CD4-positive, alpha-beta T cell treated with Interleukin-2 at 100 ng/mL for 4 hours (primary cell): ENCODE measurements around the gene IL2.

ENCODE experiments used
- DNase-seq: peaks from one replicate; pipeline ENCODE4 v3.0.0-alpha.2; 2020; ENCODE audit warnings: low spot score

The IL2 gene

DNA sequence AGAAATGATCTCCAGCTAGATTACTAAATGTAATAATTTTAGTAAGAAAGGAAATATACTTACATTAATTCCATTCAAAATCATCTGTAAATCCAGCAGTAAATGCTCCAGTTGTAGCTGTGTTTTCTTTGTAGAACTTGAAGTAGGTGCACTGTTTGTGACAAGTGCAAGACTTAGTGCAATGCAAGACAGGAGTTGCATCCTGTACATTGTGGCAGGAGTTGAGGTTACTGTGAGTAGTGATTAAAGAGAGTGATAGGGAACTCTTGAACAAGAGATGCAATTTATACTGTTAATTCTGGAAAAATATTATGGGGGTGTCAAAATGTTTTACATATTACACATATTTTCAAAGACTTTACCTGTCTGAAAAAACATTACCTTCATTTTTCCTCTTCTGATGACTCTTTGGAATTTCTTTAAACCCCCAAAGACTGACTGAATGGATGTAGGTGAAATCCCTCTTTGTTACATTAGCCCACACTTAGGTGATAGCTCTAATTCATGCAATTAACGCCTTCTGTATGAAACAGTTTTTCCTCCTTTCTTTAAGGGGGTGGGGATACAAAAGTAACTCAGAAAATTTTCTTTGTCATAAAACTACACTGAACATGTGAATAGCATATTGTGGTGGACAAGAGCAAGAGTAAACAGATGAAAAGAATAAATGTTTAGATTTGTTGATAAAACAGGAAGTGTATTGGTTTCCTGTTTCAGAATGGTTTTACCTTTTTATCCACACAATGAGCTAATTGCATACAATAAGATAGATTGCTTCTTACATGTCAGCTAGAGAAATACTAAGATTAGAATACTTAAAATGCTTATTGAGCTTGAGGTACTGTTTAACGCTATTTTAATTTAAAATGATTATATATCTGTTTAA is at the start of gene IL2:
Gene IL2, minus strand, starts transcription at position 495 of the 886 bp plus-strand sequence. Its CDS starts 285 bp downstream, at position 210.
- DNase-seq: peak; percentile 36

DNA sequence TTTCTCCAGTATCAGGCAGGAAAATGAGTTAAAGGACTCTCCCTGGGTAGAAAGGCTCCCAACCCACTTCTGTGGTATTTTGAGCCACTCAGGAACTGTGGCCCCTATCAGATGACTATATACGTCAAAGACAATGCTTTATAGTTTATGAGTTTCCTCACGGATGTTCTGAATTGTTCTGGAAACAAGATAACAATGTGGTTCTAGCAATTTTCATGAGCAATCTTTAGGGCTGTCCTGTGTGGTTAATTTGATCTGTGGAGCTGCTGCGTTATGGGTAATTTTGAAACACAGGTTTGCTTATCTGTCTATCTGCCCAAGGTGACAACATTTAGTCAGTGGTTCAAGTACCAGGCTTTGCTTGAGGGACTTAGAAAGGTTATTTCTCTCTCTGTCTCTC is 46.7 kb upstream of the IL2 start:
- DNase-seq: peak; percentile 33

DNA sequence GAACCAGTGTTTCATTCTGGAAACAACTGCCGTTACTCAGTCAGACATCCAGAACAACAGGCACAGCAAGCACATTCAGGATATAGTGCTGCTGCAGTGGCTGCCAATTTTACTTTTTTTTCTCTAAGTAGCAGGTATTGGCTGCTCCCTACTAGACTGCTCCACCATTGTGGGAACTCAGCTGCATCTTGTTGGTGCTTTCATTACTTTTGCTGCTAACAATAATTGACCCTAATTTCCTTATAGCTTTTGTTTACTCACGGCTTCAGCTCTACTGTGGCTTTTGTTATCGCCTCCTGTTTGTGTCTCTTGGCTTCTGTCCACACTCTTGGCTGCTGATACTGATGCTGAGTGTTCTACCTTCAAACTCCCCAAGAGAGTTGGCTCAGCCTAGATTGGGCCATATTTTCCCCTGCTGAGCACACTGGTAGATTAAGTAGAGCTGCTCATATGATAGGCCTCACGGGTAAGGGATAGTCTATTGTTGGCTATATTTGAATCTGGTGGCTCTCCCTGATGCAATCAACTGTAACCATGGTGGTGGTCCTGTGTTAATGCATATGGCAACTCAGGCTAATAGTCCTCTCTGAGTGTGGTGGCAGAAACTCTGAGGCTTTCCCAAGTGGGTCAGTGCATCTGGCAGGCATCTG is 44.5 kb upstream of the IL2 start:
- no peak for DNase-seq

DNA sequence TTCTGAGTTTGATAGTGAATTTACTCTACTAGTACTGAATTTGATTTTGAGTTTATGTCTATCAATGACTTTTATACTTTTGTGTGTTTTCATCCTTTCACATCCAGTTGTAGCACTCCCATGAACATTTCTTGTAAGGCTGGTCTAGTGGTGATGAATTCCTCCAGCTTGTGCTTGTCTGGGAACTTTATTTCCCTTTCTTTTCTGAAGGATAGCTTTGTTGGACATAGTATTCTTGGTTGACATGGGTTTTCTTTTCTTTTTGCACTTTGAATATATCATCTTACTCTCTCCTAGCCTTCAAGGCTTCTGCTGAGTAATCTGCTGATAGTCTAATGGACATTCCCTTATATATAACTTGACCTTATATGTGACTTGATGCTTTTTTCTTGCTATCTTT is 32.5 kb upstream of the IL2 start:
- DNase-seq: no peak

DNA sequence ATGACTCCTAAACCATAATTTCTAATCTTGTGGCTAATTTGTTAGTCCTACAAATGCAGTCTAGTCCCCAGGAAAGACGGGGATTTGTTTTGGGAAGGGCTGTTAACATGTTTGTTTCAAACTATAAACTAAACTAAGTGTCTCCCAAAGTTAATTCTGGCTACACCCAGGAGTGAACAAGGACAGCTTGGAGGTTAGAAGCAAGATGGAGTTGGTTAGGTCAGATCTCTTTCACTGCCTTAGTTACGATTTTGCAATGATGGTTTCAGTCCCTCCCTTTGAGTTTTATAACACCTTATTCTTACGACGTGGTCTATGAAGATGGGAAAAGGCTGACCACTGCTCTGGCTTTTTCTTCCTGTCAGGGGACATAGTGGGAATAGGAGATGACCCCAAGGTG is 27.0 kb upstream of the IL2 start:
- DNase-seq: no peak

DNA sequence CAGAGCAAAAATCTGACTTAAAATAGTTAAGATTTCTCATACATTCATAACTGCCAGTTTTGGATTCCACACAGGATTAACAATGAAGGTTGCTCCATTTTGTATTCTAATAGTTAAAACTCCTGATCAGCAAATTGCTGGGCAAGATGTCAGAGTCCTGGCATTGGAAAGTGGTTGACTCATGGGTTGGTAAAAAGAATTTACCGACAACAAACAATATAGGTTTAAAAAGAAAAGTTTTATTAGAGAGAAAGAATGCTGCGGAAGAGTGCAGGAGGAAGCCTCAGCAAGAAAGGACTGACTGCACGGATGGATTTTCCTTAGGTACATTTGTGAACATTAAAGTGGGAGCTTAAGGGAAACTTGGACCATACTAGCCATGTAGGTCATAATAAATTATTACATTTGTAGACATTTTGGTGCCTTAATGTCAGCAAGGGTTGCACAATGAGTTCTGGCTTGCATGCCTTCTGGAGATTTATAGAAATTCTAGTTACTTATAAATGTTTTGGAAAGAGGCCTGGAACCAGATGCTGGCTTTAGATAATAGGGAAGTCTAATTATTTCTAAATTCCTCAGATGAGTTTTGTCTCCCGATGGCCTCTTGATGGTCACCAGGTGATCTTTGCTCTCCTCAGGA is 25.4 kb upstream of the IL2 start:
- DNase-seq: no peak

DNA sequence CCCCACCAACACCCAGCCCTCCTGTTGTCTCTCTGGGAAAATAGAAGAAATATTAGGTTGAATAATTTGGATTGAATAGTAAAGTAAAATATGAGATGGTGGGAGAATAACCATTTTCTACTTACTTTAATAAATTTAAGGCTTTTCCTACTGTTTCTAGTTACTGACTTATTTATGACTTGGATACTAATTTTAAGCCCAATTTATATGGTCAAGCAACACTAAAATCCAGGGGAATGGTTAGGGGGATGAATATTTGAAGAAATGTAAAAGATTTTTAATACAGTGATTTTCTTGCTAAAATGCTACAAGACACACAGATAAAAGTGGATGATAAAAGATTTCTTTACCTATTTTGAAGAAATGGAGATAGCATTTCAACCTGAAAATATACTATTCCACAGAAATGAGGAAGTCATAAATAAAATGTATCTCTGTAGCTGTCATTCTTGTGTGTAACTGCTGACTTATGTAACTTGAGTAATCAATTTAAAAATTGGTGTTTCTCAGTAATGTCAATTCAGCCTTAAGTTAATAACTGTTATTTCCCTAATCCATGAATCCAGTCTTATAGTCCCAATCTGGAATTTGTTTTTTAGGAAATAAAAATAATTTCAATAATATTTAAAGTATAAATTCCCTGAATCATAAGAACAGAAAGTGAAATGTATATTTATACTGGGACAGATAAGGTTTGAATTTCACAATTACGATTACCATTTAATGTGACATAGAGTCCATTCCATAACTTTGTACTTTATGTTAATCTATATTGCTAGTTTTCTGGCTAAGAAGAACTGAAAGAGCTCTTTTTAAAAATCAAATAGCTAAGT is 24.3 kb upstream of the IL2 start:
- DNase-seq: no peak

DNA sequence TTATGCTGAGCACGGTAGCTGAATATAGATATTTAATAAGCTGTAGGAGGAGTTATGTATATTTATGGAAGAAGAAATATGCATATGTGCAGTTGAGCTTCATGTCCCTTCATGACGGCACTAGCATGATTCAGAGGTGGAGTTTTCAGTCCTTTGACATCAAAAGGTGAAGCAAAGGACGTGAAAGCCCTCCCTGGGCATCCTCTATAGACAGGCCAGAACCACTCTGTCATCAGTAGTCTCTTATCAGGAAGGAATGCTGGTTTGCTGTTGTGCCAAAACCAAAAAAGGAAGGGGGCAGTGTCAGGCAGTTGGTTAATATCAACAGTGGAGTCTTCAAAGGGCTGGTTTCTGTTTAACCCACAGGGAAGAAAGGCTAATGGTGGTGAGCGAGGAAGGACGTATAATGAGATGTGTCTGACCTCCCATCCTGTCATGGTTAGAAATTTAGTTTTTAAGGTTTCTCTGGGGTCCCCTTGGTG is 23.5 kb upstream of the IL2 start:
- DNase-seq: no peak

DNA sequence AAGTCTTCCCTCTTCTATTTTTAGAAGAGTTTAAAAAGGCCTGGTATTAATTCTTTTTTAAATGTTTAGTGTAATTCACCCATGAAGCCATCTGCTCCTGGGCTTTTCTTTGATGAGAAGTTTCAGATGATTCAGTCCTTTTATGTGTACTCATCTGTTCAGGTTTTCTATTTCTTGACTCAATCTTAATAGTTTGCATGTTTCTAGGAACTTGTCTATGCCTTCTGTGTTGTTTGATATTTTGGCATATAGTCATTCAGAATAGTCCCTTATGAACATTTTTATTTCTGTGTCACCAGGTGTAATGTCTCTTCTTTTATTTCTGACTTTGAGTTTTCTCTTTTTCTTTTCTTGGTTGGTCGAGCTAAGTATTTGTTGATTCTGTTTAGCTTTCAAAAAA is 20.2 kb upstream of the IL2 start:
- no peak for DNase-seq

DNA sequence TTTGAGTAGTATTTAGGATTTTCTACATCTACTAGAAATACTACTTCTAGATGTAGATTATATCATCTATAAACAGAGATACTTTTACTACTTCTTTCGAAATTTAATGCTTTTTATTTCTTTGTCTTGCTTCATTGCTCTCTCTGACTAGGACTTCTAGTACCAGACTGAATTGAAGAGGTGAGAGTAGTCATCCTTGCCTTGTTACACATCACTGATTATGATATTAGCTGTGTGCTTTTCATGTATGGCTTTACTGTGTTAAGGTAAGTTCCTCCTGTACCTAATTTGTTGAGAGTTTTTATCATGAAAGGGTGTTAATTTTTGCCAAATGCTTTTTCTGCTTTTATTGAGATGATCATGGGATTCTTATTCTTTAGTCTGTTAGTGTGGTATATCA is 19.6 kb upstream of the IL2 start:
- DNase-seq: no peak

DNA sequence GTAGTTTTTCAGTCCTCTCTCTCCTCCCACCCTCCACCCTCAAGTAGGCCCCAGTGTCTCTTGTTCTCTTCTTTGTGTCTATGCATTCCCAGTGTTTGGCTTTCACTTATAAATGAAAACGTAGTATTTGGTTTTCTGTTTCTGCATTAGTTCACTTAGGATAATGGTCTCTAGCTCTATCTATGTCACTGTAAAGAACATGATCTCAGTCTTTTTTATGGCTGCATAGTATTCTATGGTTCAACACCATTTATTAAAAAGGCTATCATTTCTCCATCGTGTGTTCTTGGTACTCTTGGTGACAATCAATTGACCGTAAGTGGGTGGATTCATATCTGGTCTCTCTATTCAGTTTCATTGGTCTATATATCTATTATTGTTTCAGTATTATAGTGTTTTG is 18.7 kb upstream of the IL2 start:
- no peak for DNase-seq

DNA sequence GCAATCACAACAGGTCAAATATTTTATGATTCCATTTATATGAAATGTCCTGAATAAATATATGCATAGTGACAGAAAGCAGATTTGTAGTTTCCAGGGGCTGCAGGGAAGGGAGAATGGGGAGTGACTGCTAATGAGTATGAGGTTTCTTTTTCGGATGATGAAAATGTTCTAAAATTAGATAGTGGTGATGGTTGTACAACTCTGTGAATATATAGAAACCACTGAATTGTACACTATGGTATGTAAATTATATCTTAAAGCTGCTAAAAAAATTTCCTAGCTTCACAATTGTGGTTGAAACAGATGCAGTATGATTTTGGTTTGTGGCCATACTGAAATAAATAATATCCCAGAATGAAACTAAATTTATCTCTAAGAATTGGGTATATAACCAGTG is 12.9 kb upstream of the IL2 start:
- DNase-seq: no peak

DNA sequence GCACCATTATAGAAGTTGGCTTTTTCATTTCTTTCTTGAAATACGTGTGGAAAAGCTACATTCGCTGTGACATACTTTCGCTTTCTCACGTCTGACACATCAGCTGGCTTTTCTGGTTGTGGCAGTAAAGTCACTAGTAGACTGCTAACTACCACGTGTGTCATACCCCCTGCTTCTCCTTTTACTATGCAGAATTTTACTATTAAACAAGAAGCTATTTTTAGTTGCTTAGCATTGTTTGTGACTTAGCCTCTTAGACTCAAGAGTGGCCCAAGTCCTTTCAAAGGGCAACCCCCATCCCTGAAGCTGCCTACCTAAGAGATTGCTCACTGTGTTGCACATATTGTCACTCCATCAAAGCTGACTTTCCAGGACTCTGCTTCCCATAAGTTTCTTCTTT is 2.1 kb upstream of the IL2 start:
- peak; percentile 71 for DNase-seq

DNA sequence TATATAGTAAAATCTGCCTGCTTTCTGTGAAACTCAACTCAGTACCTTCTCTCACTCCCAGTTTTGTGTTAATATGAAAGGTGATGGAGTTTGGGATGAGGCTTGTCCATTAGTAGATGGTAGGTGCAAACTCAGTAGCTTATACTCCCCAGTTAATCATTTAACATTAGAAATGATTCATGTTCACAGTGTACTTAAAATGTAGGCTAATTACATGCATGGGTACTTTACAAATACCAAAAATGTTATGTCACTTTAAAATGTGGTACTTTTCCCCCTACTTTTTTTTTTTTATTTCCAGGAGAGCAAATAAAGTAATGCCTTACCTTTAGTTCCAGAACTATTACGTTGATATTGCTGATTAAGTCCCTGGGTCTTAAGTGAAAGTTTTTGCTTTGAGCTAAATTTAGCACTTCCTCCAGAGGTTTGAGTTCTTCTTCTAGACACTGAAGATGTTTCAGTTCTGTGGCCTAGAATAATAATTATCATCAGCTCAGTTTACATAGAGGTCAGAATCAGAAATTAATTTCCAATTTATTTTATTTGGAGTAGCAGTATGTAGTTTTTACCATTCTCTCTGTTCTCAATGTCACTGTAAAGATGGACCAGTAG is 3.0 kb downstream of the IL2 start:
- DNase-seq: no peak

DNA sequence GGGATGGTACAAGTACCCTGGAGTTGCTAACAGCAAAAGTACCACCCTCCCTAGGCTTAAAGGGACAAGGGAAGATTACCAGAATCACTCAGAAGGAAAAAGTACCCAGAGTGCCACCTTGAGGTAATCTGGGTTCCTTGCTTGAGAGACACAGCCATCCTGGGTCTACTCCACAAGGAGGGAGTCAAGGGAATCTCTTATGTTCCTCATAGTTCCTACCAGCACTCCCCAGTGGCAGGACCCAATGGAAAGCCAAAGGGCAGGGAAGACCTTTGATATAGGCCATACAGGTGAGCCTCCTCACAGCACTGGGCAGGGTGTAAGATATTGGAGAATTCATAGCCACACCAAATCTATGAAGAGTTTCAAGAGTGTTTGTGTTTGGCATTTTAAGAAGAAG is 5.7 kb downstream of the IL2 start:
- DNase-seq: peak; percentile 27

DNA sequence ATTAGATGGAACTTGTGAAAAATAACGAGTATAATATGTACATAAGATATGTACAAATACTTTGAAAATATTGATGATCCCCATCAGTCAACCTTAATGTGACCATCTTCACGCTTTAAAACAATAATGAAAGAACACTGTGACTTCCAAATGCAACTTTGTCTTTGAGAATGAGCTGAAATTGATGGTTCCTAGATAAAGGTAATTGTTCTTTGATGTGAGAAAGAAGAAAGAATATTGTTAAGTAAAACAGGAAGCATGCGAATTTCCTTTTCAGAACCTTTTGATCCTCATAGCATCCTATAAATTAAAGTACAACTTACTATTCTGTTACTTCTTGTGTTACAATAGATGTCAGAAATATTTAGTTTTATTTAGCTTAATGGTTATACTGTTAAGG is 22.2 kb downstream of the IL2 start:
- no peak for DNase-seq

DNA sequence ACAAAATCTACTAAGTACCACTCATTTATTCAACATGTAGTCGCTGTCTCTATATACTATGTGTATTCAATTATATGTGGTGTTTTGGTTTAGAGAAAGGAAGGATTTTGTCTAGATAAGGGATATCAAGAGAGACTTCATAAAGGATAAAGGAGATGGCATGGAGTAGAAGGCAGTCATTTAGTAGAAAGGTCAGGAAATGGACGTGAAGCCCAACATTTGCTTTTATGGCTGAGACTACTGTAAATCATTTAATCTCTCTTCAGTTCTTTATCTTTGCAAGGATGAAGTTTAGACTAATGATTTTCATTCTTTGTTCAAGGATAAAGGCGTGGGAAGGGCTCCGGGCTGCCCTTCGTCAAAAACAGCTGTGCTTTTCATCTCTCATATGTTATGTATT is 25.2 kb downstream of the IL2 start:
- DNase-seq: no peak

DNA sequence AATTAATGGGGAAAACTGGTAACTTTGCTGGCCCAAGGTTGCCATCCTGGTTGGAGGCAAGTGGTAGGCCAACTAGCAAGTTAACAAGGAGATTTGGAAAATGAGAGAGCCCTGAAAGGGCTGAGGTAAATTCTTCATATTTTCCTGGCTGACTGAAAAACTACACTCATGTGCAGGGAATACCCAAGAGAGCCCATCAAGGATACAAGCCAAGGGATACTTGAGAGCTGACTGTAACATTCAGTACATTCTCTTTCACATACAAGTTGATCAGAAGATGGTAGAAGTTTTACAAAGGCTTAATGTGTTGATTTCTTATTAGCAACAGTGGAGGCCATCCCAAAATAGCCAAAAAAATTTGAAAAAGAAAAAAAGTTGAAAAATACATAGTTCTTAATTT is 33.3 kb downstream of the IL2 start:
- no peak for DNase-seq

DNA sequence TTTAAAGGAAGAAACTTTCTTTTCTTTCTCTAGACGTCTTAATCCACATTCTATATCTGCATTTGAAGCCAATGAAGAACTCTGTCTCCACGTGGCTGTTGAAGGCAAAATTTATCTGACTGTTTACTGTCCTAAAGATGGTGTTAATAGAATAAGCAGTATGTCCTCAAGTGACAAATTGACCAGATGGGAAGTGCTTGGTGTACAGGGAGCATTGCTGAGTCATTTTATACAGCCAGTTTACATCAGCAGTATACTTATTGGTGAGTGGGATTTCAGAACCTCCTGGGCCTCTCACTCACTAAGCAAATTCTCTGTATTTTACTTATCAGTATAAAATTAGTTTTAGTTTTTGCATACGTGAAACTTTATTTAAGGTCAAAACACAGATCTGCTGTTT is 44.0 kb downstream of the IL2 start:
- no peak for DNase-seq

DNA sequence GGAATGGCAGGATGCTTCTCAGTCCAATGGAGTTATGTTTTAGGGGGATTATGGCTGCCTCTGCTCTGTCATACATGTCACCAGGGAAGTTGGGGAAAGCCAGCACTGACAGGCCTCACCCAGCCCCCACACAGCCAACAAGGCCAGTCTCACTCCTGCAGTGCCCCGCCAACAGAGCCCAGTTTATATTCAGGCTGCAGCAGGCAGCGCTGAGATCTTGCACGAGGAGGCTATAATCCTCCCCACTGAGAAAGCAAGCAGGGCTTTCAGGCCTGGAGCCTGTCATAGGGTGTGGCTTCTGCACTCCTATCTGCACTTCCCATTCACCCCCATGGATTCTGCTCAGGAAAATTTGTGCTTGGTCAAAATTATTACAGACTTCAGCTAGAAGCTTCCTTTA is 52.7 kb downstream of the IL2 start:
- DNase-seq: no peak
